ENCODE measurements around the gene SLC8B1.

GRCh38 chr12:113267621-113268020, 67.3 kb downstream of the SLC8B1 start:
- no peak for TF ChIP-seq POLR2A (IDR thresholded peaks at IDR 0.05)
- TF ChIP-seq, protein P1, sequence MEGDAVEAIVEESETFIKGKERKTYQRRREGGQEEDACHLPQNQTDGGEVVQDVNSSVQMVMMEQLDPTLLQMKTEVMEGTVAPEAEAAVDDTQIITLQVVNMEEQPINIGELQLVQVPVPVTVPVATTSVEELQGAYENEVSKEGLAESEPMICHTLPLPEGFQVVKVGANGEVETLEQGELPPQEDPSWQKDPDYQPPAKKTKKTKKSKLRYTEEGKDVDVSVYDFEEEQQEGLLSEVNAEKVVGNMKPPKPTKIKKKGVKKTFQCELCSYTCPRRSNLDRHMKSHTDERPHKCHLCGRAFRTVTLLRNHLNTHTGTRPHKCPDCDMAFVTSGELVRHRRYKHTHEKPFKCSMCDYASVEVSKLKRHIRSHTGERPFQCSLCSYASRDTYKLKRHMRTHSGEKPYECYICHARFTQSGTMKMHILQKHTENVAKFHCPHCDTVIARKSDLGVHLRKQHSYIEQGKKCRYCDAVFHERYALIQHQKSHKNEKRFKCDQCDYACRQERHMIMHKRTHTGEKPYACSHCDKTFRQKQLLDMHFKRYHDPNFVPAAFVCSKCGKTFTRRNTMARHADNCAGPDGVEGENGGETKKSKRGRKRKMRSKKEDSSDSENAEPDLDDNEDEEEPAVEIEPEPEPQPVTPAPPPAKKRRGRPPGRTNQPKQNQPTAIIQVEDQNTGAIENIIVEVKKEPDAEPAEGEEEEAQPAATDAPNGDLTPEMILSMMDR (IDR thresholded peaks at IDR 0.05): no peak
